Stomach (tissue), 4 donors: ENCODE measurements around the gene ATAD3B.
"Not testable (repeated sequence)": the region's sequence is repeated elsewhere in the genome, so short reads cannot be mapped to it uniquely, and the experiment has no call there.

Experiments
- CTCF ChIP-seq, 7 experiments: fragments of 450-650 bp in 4 of 7; fragments of 200-600 bp in 3 of 7; sonication (generic) in 3 of 7; IDR thresholded peaks; one replicate each; pipeline ENCODE4 v1.5.1; 2016 to 2019; ENCODE audit warnings: antibody characterized with exemption in 7 of 7, control low read depth in 2 of 7, mild to moderate bottlenecking in 1 of 7
- EP300 ChIP-seq: sonication (generic); formaldehyde crosslinking; IDR thresholded peaks from one replicate; pipeline ENCODE4 v1.6.1; 2017; ENCODE audit warnings: antibody characterized with exemption
- POLR2A ChIP-seq, 4 donors: fragments of 450-650 bp; IDR thresholded peaks; one replicate each; pipeline ENCODE4 v1.6.1; 2016; ENCODE audit warnings: antibody characterized with exemption in 4 of 4, control low read depth in 2 of 4, mild to moderate bottlenecking in 1 of 4, moderate library complexity in 1 of 4
- POLR2AphosphoS5 ChIP-seq, 3 donors: sonication (generic); formaldehyde crosslinking; IDR thresholded peaks; one replicate each; pipeline ENCODE4 v1.6.1; 2016; ENCODE audit warnings: antibody characterized with exemption in 3 of 3

GRCh38 chr1:1516923-1517322 is 45.4 kb downstream of the ATAD3B start:
- TF ChIP-seq CTCF (IDR thresholded peaks at IDR 0.05); POLR2A (IDR thresholded peaks at IDR 0.05); EP300; POLR2AphosphoS5 (IDR thresholded peaks at IDR 0.05): not testable (repeated sequence)
